Stimulated activated memory B cell treated with anti-CD40 and anti-IgM and Interleukin-4, amounts not matched to agents 10 μg/mL and 1 μg/mL and 100 μg/mL, for 72 hours (primary cell): Measurements from ENCODE around the gene SNX32.
A peak's percentile ranks its signal among the peaks of the same experiment; 100 is the strongest.

Experiments used
- ATAC-seq: fragments of 150-1000 bp; cut with Tn5 transposase; 2 replicates; pipeline ENCODE4 v1.10.0; 2021
- H3K27ac Mint-ChIP-seq: one replicate; pipeline ENCODE4 v1.8.0; 2022; ENCODE audit warnings: mild to moderate bottlenecking, mixed read lengths
- H3K27me3 Mint-ChIP-seq: one replicate; pipeline ENCODE4 v1.8.0; 2022; ENCODE audit warnings: mixed read lengths
- H3K36me3 Mint-ChIP-seq: one replicate; pipeline ENCODE4 v1.8.0; 2022; ENCODE audit warnings: mixed read lengths
- H3K4me1 Mint-ChIP-seq: one replicate; pipeline ENCODE4 v1.8.0; 2022; ENCODE audit warnings: mixed read lengths
- H3K4me3 Mint-ChIP-seq: one replicate; pipeline ENCODE4 v1.8.0; 2022; ENCODE audit warnings: mild to moderate bottlenecking, moderate library complexity, mixed read lengths
- H3K9me3 Mint-ChIP-seq: one replicate; pipeline ENCODE4 v1.8.0; 2022; ENCODE audit warnings: mixed read lengths

The SNX32 gene

DNA sequence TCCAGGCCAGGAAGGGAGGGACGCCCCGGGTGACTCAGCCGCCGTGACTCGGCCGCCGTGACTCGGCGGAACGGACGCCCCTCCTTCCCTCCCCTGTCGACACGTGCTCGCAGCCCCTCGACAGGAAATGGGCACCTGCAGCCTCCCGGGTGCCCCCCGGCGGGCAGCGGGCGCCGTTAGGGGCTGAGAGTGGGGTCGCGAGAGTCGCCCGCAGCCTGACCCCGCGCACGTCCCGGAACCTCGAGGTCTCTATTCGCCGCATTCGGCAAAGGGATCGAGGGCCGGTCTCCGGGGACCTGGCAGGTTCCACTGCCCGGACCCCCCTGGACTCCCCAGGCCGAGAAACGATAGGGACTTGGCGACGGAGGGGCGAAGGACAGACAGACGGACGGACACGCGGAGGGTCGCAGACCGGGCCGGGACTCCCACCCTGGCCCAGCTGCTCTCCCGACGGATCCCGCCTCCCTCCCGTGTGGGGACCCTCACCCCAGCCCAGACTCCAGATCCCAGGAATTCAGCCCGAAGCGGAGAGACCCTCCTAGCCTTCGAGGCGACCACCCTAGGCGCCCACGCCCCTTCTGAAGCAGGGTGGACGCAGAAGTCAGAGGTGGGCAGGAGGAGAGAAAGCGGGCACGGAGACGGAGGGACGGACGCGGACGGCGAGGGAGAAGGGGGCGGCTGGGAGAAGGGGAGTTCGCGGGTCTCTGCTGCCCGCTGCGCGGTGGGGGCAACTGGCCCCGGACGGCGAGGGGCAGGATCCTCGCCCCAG, 65.8 kb downstream of the SNX32 start:
- no peak for ATAC-seq
- no peaks in the 10 kb centered on the region for H3K9me3 Mint-ChIP-seq
- peak overlapping the region; percentile 71 for H3K4me3 Mint-ChIP-seq
- H3K4me1 Mint-ChIP-seq, result peaks cover 23% of the 10 kb centered on the region
- peak overlapping the region; percentile 60 for H3K27ac Mint-ChIP-seq
- peaks cover 30% of the 10 kb centered on the region for H3K27me3 Mint-ChIP-seq
- no peaks in the 10 kb centered on the region for H3K36me3 Mint-ChIP-seq

DNA sequence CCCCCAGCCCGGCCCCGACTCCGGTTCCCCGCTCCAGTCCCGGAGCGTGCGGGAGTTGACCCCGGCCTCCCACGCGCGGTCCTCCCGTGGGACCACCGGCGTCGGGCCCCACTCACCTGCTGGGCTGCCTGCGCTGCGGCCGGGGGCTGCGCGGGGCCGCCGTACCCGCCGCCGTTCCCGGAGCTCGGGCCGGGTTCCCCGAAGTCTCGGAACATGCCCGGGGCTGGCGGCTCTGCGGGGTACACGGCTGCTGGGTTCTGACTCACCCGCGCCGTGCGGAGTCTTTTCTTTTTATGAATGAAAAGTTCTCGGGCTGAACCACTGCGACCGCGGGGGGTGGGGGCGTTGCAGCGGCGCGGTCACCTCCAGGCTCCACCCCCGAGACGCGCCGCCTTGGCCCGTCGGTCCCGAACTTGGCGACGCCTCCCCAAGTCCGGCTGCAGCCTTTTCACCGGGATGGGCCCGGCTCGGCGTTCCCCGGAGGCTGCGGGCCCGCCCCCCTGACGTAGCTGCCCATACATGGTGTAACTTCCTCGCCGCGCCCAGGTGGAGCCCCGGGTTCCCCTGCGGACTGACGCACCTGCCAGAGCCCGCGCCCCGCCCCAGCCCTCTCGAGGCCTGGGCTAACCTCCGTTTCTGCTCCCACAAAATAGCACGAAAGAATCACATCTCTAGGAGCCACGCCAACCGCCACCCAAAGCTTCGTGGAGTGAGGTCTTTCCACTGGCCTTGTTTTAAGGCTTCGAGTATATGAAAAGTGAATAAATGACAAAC, 66.5 kb downstream of the SNX32 start, which contains the start of gene FOSL1:
Gene FOSL1, minus strand, starts transcription at position 264 of the 774 bp plus-strand sequence. Its CDS starts 49 bp downstream, at position 215.
- Mint-ChIP-seq H3K4me3 (peak within 1 kb of the TSS; percentile 71), H3K4me1 (peaks cover 20% of the 10 kb centered on the region), H3K36me3 (no peaks in the 10 kb centered on the region), H3K27ac (peak within 1 kb of the TSS; percentile 60), H3K9me3 (no peaks in the 10 kb centered on the region), H3K27me3 (peaks cover 30% of the 10 kb centered on the region)
- ATAC-seq, result peak; percentile 94

DNA sequence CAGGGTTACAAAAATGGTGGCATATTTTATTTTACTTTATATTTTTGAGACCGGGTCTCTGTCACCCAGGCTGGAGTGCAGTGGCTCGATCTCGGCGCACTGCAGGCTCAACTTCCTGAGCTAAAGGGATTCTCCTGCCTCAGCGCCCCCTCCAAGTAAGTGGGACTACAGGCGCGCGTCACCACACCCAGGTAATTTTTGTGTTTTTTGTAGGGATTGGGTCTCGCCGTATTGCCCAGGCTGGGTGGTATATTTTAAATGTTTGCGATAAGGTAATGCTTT, 67.1 kb downstream of the SNX32 start:
- Mint-ChIP-seq H3K27me3 (peaks cover 30% of the 10 kb centered on the region), H3K9me3 (no peaks in the 10 kb centered on the region), H3K4me3 (peak overlapping the region; percentile 46), H3K36me3 (no peaks in the 10 kb centered on the region), H3K27ac (no peak overlapping the region), H3K4me1 (peaks cover 14% of the 10 kb centered on the region)
- ATAC-seq, result no peak

DNA sequence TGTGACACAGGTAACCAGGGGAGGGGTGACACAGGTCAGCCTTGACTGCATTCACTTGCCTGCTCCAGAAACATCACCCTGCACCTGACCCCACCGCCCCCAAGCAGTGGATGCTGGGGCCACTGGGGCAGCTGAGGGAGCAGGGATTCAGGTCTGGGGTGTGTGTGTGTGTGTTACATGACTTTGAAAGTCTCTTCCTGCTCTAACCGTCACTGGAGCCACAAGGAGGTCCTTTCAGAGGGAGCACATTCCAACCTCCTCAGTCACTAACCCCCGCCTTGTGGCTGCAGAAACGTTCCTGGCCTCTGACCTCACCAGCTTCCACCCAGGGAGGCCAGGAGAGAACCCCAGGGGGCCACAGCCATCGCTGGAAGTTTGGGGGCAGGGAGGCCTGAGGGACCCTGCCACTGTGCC, 69.3 kb downstream of the SNX32 start:
- Mint-ChIP-seq H3K4me1 (peaks cover 4% of the 10 kb centered on the region), H3K36me3 (no peaks in the 10 kb centered on the region), H3K9me3 (no peaks in the 10 kb centered on the region), H3K4me3 (no peak overlapping the region), H3K27ac (no peak overlapping the region), H3K27me3 (peaks cover 47% of the 10 kb centered on the region)
- no peak for ATAC-seq
